Liver (tissue), 9 donors: ENCODE results near the gene ELOA. TPM values are rescaled to one million over a fixed set of nuclear protein-coding genes. Genes with fewer than 3 reads are reported as not detected.
A peak's percentile ranks its signal among the peaks of the same experiment; 100 is the strongest.

Source experiments
- DNase-seq: peaks from one replicate; pipeline ENCODE4 v3.0.0-alpha.2; 2017; ENCODE audit warnings: low spot score
- H3K27ac ChIP-seq, 2 donors: one replicate each; pipeline ENCODE4 v1.7.0; 2013; ENCODE audit warnings: inconsistent platforms in 2 of 2, low read length in 2 of 2, control low read depth in 1 of 2, low read depth in 1 of 2, mild to moderate bottlenecking in 1 of 2
- H3K27me3 ChIP-seq, 4 donors: one replicate each; pipeline versions ENCODE4 v1.6.1 to v1.7.0; 2013; ENCODE audit warnings: low read length in 3 of 4, inconsistent platforms in 1 of 4, mild to moderate bottlenecking in 1 of 4, moderate library complexity in 1 of 4; ENCODE audit not compliant: control insufficient read depth in 4 of 4, insufficient read depth in 4 of 4
- H3K36me3 ChIP-seq, 4 donors: one replicate each; pipeline versions ENCODE4 v1.6.1 to v1.7.0; 2013; ENCODE audit warnings: low read length in 3 of 4, mild to moderate bottlenecking in 3 of 4, low read depth in 1 of 4, moderate library complexity in 1 of 4; ENCODE audit not compliant: control insufficient read depth in 4 of 4, insufficient read depth in 3 of 4
- H3K4me1 ChIP-seq, 4 donors: one replicate each; pipeline versions ENCODE4 v1.6.1 to v1.7.0; 2013; ENCODE audit warnings: low read length in 3 of 4, mild to moderate bottlenecking in 3 of 4, moderate library complexity in 1 of 4; ENCODE audit not compliant: control insufficient read depth in 4 of 4, insufficient read depth in 4 of 4
- H3K4me3 ChIP-seq, 3 donors: one replicate each; pipeline versions ENCODE4 v1.6.1 to v1.7.0; 2013; ENCODE audit warnings: low read length in 3 of 3, control low read depth in 1 of 3, low read depth in 1 of 3, mild to moderate bottlenecking in 1 of 3
- H3K9ac ChIP-seq, 2 donors: one replicate each; pipeline ENCODE4 v1.7.0; 2013; ENCODE audit warnings: low read length in 2 of 2, mild to moderate bottlenecking in 2 of 2, moderate library complexity in 2 of 2, control low read depth in 1 of 2, low read depth in 1 of 2
- H3K9me3 ChIP-seq, 4 donors: one replicate each; pipeline versions ENCODE4 v1.6.1 to v1.7.0; 2013; ENCODE audit warnings: low read length in 3 of 4; ENCODE audit not compliant: control insufficient read depth in 4 of 4
- ATF3 ChIP-seq: IDR thresholded peaks from 2 replicates; pipeline ENCODE4 v1.6.1; 2016; ENCODE audit warnings: antibody characterized with exemption
- CTCF ChIP-seq: fragments of 150-350 bp; IDR thresholded peaks from 2 replicates; pipeline ENCODE4 v1.5.1; 2017; ENCODE audit warnings: improper control_type of control experiment, low read depth, low read length; ENCODE audit not compliant: missing input control
- EGR1 ChIP-seq, 2 donors: IDR thresholded peaks; 2 replicates each; pipeline ENCODE4 v1.6.1; 2016 to 2018; ENCODE audit warnings: antibody characterized with exemption in 2 of 2, low read depth in 2 of 2
- FOXA1 ChIP-seq: IDR thresholded peaks from 2 replicates; pipeline ENCODE4 v1.6.1; 2016; ENCODE audit warnings: antibody characterized with exemption
- FOXA2 ChIP-seq: IDR thresholded peaks from 2 replicates; pipeline ENCODE4 v1.6.1; 2016; ENCODE audit warnings: antibody characterized with exemption
- GABPA ChIP-seq, 2 donors: IDR thresholded peaks in 1 of 2; conservative IDR thresholded peaks in 1 of 2; 2 replicates each; pipeline ENCODE4 v1.6.1; 2016; ENCODE audit warnings: antibody characterized with exemption in 2 of 2, mild to moderate bottlenecking in 1 of 2, moderate library complexity in 1 of 2
- HNF4A ChIP-seq, 2 donors: conservative IDR thresholded peaks; 2 replicates each; pipeline ENCODE4 v1.6.1; 2016; ENCODE audit warnings: antibody characterized with exemption in 2 of 2, mild to moderate bottlenecking in 2 of 2
- HNF4G ChIP-seq: IDR thresholded peaks from 2 replicates; pipeline ENCODE4 v1.6.1; 2016; ENCODE audit warnings: antibody characterized with exemption
- JUND ChIP-seq, 2 donors: IDR thresholded peaks; 2 replicates each; pipeline ENCODE4 v1.6.1; 2016; ENCODE audit warnings: antibody characterized with exemption in 2 of 2
- MAX ChIP-seq: IDR thresholded peaks from 2 replicates; pipeline ENCODE4 v1.6.1; 2016; ENCODE audit warnings: antibody characterized with exemption
- NR2F2 ChIP-seq: IDR thresholded peaks from 2 replicates; pipeline ENCODE4 v1.6.1; 2016; ENCODE audit warnings: antibody characterized with exemption
- RAD21 ChIP-seq, 2 donors: IDR thresholded peaks; 2 replicates each; pipeline ENCODE4 v1.6.1; 2016; ENCODE audit warnings: antibody characterized with exemption in 2 of 2, mild to moderate bottlenecking in 2 of 2
- REST ChIP-seq: IDR thresholded peaks from 2 replicates; pipeline ENCODE4 v1.6.1; 2016; ENCODE audit warnings: antibody characterized with exemption, mild to moderate bottlenecking
- RXRA ChIP-seq, 2 donors: IDR thresholded peaks; 2 replicates each; pipeline ENCODE4 v1.6.1; 2017 to 2018; ENCODE audit warnings: antibody characterized with exemption in 2 of 2, mild to moderate bottlenecking in 1 of 2
- SP1 ChIP-seq: IDR thresholded peaks from 2 replicates; pipeline ENCODE4 v1.6.1; 2018; ENCODE audit warnings: antibody characterized with exemption, mild to moderate bottlenecking
- TAF1 ChIP-seq: conservative IDR thresholded peaks from 2 replicates; pipeline ENCODE4 v1.6.1; 2016; ENCODE audit warnings: antibody characterized with exemption, mild to moderate bottlenecking
- YY1 ChIP-seq: IDR thresholded peaks from 2 replicates; pipeline ENCODE4 v1.6.1; 2016; ENCODE audit warnings: antibody characterized with exemption, mild to moderate bottlenecking
- ZBTB33 ChIP-seq: IDR thresholded peaks from 2 replicates; pipeline ENCODE4 v1.6.1; 2016; ENCODE audit warnings: antibody characterized with exemption
- WGBS: extraction: QIAGEN DNeasy Blood & Tissue Kit; methylation state at CpG from one replicate; pipeline ENCODE4 v1.1.7; 2013; 5-methylcytosine and 5-hydroxymethylcytosine counted together
- polyA plus RNA-seq, 2 donors: library from polyadenylated mRNA; stranded (reverse) in 1 of 2; unstranded in 1 of 2; fragments of 200-250 nt in 1 of 2; fragments of >200 nt in 1 of 2; fragmentation: Nextera tagmentation in 1 of 2; extraction: Ambion mirVana in 1 of 2; gene quantifications; one replicate each; pipeline versions ENCODE4 v1.2.1 to v1.2.3, GENCODE V29; 2013 to 2015
- total RNA-seq, 2 donors: library from RNA; depleted of rRNA; stranded (reverse); fragments of >200 nt; gene quantifications; one replicate each; pipeline ENCODE4 v1.2.3, GENCODE V29; 2014
- donor health status: healthy.
- donor health status: healthy.
- donor health status: healthy.
- donor health status: healthy.
- donor health status: healthy.

The ELOA gene
- total and polyA plus RNA-seq, 4 donors: 11.1 to 34.9 (median 24.3) TPM

- no peak overlapping the region for H3K9ac ChIP-seq
- H3K36me3 ChIP-seq: peaks cover 19 to 32% (median 28%) of the 10 kb centered on the region in 4 donors
- H3K4me1 ChIP-seq: peaks cover 6 to 27% (median 15%) of the 10 kb centered on the region in 4 donors
- H3K27ac ChIP-seq: no peak overlapping the region
- H3K9me3 ChIP-seq: no peaks in the 10 kb centered on the region
- DNase-seq: no peak
- H3K4me3 ChIP-seq: no peak overlapping the region
- 59% methylated on average over 7 of the region's 7 CpGs for WGBS
- H3K27me3 ChIP-seq: no peaks in the 10 kb centered on the region
- no peak for TF ChIP-seq TAF1
- TF ChIP-seq CTCF: no peak
- TF ChIP-seq EGR1 (IDR thresholded peaks at IDR 0.05; ENCODE audit: low read depth in 2 of 2): no peak
- no peak for TF ChIP-seq RAD21 (IDR thresholded peaks at IDR 0.05)
- no peak for TF ChIP-seq REST
- TF ChIP-seq GABPA (IDR thresholded peaks at IDR 0.05 in 1 of 2, conservative IDR thresholded peaks at IDR 0.05 in 1 of 2): no peak
- TF ChIP-seq HNF4G: no peak
- no peak for TF ChIP-seq FOXA2
- TF ChIP-seq ZBTB33: no peak
- no peak for TF ChIP-seq JUND (IDR thresholded peaks at IDR 0.05)
- no peak for TF ChIP-seq MAX
- TF ChIP-seq RXRA (IDR thresholded peaks at IDR 0.05): peak; percentile 27 to 41
- peak; percentile 54 to 56 for TF ChIP-seq HNF4A (conservative IDR thresholded peaks at IDR 0.05)
- no peak for TF ChIP-seq FOXA1
- TF ChIP-seq YY1: peak; percentile 61
- TF ChIP-seq ATF3: no peak
- no peak for TF ChIP-seq SP1
- no peak for TF ChIP-seq NR2F2
Measured at GRCh38 chr1:23763041-23763577, 19.8 kb downstream of the ELOA start.
